Fibroblast of lung (primary cell): ENCODE results near the gene SCN10A. TPM values are rescaled to one million over a fixed set of nuclear protein-coding genes. Genes with fewer than 3 reads are reported as not detected.

Experiments used
- DNase-seq, 2 donors: peaks; one replicate each; pipeline versions ENCODE4 v3.0.0 to v3.0.0-alpha.2; 2010; ENCODE audit warnings: low read depth in 2 of 2
- H2AFZ ChIP-seq: 2 replicates; pipeline ENCODE4 v1.5.1; 2012; ENCODE audit warnings: low read length, control low read depth, inconsistent platforms
- H3K27ac ChIP-seq: 2 replicates; pipeline ENCODE4 v1.5.1; 2011; ENCODE audit warnings: low read length, control low read depth; ENCODE audit not compliant: insufficient read depth
- H3K27me3 ChIP-seq: 2 replicates; pipeline ENCODE4 v1.5.1; 2011; ENCODE audit warnings: mild to moderate bottlenecking, low read length; ENCODE audit not compliant: control insufficient read depth, insufficient read depth
- H3K36me3 ChIP-seq: 2 replicates; pipeline ENCODE4 v1.5.1; 2011; ENCODE audit warnings: low read length; ENCODE audit not compliant: control insufficient read depth, insufficient read depth
- H3K4me1 ChIP-seq: 2 replicates; pipeline ENCODE4 v1.5.1; 2011; ENCODE audit warnings: low read length; ENCODE audit not compliant: control insufficient read depth, insufficient read depth; ENCODE audit errors: extremely low read depth
- H3K4me2 ChIP-seq: 2 replicates; pipeline ENCODE4 v1.5.1; 2011; ENCODE audit warnings: low read length, control low read depth; ENCODE audit not compliant: insufficient read depth; ENCODE audit errors: extremely low read depth
- H3K4me3 ChIP-seq, 4 experiments: fragments of 200-600 bp in 1 of 4; sonication (generic) in 1 of 4; replicated peaks in 1 of 4; 2 replicates each; pipeline ENCODE4 v1.5.1; 2011 to 2016; ENCODE audit warnings: low read length in 4 of 4, low read depth in 3 of 4, mild to moderate bottlenecking in 3 of 4, control low read depth in 2 of 4, inconsistent platforms in 1 of 4, mixed read lengths in 1 of 4; ENCODE audit not compliant: insufficient read depth in 1 of 4; ENCODE audit errors: control extremely low read depth in 1 of 4
- H3K79me2 ChIP-seq: 2 replicates; pipeline ENCODE4 v1.5.1; 2012; ENCODE audit warnings: mild to moderate bottlenecking, low read length, inconsistent platforms; ENCODE audit not compliant: control insufficient read depth, insufficient read depth
- H3K9ac ChIP-seq: 2 replicates; pipeline ENCODE4 v1.5.1; 2011; ENCODE audit warnings: mild to moderate bottlenecking, low read length, control low read depth; ENCODE audit not compliant: insufficient read depth
- H3K9me3 ChIP-seq: 2 replicates; pipeline ENCODE4 v1.5.1; 2012; ENCODE audit warnings: low read depth, low read length; ENCODE audit not compliant: control insufficient read depth, insufficient read depth
- H4K20me1 ChIP-seq: 2 replicates; pipeline ENCODE4 v1.5.1; 2011; ENCODE audit warnings: low read length; ENCODE audit not compliant: control insufficient read depth, insufficient read depth; ENCODE audit errors: extremely low read depth
- EZH2 ChIP-seq: IDR thresholded peaks from 2 replicates; pipeline ENCODE4 v1.5.1; 2012; ENCODE audit warnings: low read length, control low read depth, mild to moderate bottlenecking; ENCODE audit errors: missing control alignments
- polyA plus RNA-seq, 2 donors: library from polyadenylated mRNA; depleted of rRNA in 1 of 2; stranded (reverse) in 1 of 2; unstranded in 1 of 2; fragments of >200 nt; gene quantifications; 2 replicates each; pipeline ENCODE4 v1.2.1, GENCODE V29; 2011 to 2012; ENCODE audit warnings: missing spikeins in 1 of 2
- total RNA-seq: library from RNA; depleted of rRNA; stranded (reverse); fragments of >200 nt; gene quantifications from 2 replicates; pipeline ENCODE4 v1.2.1, GENCODE V29; 2014
- TF ChIP-seq, protein P1 (sequence below), 2 donors: IDR thresholded peaks in 1 of 2; conservative IDR thresholded peaks in 1 of 2; 1 replicate in 1 of 2; 2 replicates in 1 of 2; pipeline ENCODE4 v1.5.1; 2011 to 2012; ENCODE audit warnings: low read length in 2 of 2, control low read depth in 1 of 2, inconsistent platforms in 1 of 2, low read depth in 1 of 2, mild to moderate bottlenecking in 1 of 2

Gene SCN10A
- total and polyA plus RNA-seq, 2 donors (not counting 1 experiment from before 2014, with no cell fraction given) = not detected

DNA sequence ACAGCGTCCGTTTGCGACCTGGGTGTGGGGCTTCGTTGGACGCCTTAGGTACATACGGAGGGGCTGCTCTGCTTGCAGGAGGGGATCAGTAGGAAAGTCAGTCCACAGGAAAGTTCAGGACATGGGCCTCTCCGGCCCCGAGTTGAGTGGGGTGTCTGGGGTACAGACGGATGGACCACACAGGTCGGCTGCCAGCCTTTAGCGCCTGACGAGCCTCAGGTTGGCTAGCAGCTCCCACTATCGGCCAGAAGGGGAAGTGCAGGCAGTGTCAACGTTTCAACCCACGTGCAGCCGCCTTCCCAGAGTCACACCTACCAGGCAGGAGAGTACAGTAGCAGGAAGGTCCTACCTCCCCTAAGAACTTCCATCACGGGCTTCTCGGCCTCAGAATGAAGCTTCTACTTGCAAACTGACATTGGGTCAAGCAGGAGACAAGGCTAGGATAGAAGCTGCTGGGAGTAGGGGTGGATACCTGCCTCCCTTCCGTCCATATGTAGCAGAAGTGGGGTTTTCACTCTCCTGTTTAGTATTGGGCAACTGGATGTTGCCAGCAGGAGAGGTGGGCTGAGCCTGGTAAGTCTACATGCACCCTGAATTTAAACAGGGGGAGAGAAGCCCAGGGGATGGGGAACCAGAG is 164.7 kb downstream of the SCN10A start:
- DNase-seq = peak; percentile 35 to 55
- peaks cover 4% of the 10 kb centered on the region for H3K4me1 ChIP-seq
- no peaks in the 10 kb centered on the region for H4K20me1 ChIP-seq
- TF ChIP-seq EZH2 = no peak
- TF ChIP-seq, protein P1, sequence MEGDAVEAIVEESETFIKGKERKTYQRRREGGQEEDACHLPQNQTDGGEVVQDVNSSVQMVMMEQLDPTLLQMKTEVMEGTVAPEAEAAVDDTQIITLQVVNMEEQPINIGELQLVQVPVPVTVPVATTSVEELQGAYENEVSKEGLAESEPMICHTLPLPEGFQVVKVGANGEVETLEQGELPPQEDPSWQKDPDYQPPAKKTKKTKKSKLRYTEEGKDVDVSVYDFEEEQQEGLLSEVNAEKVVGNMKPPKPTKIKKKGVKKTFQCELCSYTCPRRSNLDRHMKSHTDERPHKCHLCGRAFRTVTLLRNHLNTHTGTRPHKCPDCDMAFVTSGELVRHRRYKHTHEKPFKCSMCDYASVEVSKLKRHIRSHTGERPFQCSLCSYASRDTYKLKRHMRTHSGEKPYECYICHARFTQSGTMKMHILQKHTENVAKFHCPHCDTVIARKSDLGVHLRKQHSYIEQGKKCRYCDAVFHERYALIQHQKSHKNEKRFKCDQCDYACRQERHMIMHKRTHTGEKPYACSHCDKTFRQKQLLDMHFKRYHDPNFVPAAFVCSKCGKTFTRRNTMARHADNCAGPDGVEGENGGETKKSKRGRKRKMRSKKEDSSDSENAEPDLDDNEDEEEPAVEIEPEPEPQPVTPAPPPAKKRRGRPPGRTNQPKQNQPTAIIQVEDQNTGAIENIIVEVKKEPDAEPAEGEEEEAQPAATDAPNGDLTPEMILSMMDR (conservative IDR thresholded peaks at IDR 0.05 in 1 of 2, IDR thresholded peaks at IDR 0.05 in 1 of 2; ENCODE audit: low read depth in 1 of 2, low read length in 2 of 2) = peak; percentile 94 to 99
- no peak overlapping the region for H3K4me2 ChIP-seq
- no peak overlapping the region for H3K27ac ChIP-seq
- H3K9ac ChIP-seq = no peak overlapping the region
- H3K4me3 ChIP-seq = no peak overlapping the region
- peaks cover 12% of the 10 kb centered on the region for H3K27me3 ChIP-seq
- H3K36me3 ChIP-seq = no peaks in the 10 kb centered on the region
- H3K9me3 ChIP-seq = no peaks in the 10 kb centered on the region
- H3K79me2 ChIP-seq = no peaks in the 10 kb centered on the region
- no peak overlapping the region for H2AFZ ChIP-seq

DNA sequence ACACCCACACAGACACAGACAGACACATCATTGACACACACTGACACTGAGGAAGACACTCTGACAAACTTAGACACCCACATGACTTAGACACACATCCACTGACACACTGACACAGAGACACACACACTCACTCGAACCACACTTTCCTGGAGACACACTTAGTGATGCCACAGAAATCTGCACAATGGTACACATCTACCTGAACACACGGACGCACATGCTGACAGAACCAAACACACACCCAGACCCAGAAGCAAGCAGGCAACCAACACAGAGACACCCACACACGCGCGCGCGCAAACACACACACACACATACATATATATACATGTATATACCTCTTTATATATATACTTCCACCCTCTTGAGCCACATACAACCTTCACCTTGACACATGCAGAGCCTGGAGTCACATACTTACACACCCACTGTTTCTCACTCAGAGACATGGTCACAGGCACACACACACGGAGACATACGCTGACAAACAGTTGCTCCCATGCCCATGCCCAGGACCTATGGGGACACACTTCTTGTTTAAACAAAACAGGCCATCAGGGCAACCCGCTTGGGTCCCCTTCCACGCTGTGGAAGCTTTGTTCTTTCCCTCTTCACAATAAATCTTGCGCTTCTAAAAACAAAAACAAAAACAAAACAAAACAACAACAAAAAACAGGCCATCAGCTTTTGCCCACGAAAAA is 165.6 kb downstream of the SCN10A start:
- H3K9me3 ChIP-seq = no peaks in the 10 kb centered on the region
- H3K4me1 ChIP-seq = peaks cover 4% of the 10 kb centered on the region
- H4K20me1 ChIP-seq = no peaks in the 10 kb centered on the region
- no peak overlapping the region for H3K27ac ChIP-seq
- no peak overlapping the region for H3K4me2 ChIP-seq
- H3K79me2 ChIP-seq = no peaks in the 10 kb centered on the region
- H2AFZ ChIP-seq = no peak overlapping the region
- DNase-seq = no peak
- no peak for TF ChIP-seq EZH2
- TF ChIP-seq, protein P1 (conservative IDR thresholded peaks at IDR 0.05 in 1 of 2, IDR thresholded peaks at IDR 0.05 in 1 of 2; ENCODE audit: low read depth in 1 of 2, low read length in 2 of 2) = no peak
- no peaks in the 10 kb centered on the region for H3K36me3 ChIP-seq
- no peak overlapping the region for H3K9ac ChIP-seq
- peaks cover 12% of the 10 kb centered on the region for H3K27me3 ChIP-seq
- peak overlapping the region in 1 of 4 experiments; percentile 26 for H3K4me3 ChIP-seq

DNA sequence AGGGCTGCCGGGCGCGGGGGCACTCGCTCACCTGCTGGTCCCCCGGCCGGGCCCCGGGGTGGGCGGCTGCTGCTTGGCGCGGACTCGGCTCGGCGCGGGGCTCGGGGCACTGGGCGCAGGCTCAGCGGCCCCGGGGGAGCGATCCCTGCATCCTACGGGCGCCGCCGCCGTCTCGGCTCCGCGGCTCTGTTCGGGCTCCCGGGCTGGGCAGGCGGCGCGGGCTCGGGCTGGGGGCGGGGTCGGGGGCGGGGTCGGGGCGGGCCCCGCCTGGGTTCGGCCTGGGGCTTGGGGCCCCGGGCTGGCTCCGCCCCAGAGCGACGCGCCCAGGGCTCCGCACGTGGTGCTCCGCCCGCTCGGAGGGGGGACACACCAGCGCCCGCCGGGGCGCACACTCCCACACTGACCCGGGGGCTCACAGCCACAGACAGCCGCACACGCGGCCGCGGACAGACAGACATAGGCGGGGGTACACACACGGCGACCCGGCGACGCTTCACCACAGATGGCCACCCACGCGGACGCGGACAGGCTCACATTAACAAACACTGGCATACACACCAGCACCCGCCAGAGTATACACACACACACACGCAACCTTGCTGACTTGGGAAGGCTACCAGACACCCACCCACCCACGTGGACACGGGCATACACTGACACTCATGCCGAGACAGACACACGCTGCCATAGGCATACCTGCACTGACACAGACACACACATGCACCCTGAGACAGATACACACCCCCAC is 166.3 kb downstream of the SCN10A start, which contains the start of gene SCN5A:
Gene SCN5A, minus strand, starts transcription at position 188 of the 748 bp plus-strand sequence. CDS start 16,380 bp downstream, outside the sequence.
- H3K4me1 ChIP-seq = peaks cover 4% of the 10 kb centered on the region
- TF ChIP-seq, protein P1 (conservative IDR thresholded peaks at IDR 0.05 in 1 of 2, IDR thresholded peaks at IDR 0.05 in 1 of 2; ENCODE audit: low read depth in 1 of 2, low read length in 2 of 2) = no peak
- no peak for TF ChIP-seq EZH2
- peak within 1 kb of the TSS; percentile 29 for H2AFZ ChIP-seq
- peak within 1 kb of the TSS; percentile 30 to 57 (median 40) for H3K4me3 ChIP-seq
- no peaks in the 10 kb centered on the region for H3K9me3 ChIP-seq
- H4K20me1 ChIP-seq = no peaks in the 10 kb centered on the region
- H3K27ac ChIP-seq = no peak within 1 kb of the TSS
- H3K36me3 ChIP-seq = no peaks in the 10 kb centered on the region
- peak in 1 of 2 donors; percentile 16 for DNase-seq
- peak within 1 kb of the TSS; percentile 53 for H3K9ac ChIP-seq
- peaks cover 12% of the 10 kb centered on the region for H3K27me3 ChIP-seq
- peak within 1 kb of the TSS; percentile 69 for H3K4me2 ChIP-seq
- no peaks in the 10 kb centered on the region for H3K79me2 ChIP-seq
